Panc1 (cell line): Measurements from ENCODE around the gene TET3. TPM values are rescaled to one million over a fixed set of nuclear protein-coding genes. Genes with fewer than 3 reads are reported as not detected.

Experiments
- ATAC-seq: fragments of 200-7000 bp; cut with Tn5 transposase; 2 replicates; pipeline ENCODE4 v1.9.1; 2020; ENCODE audit warnings: mild to moderate bottlenecking, moderate library complexity
- BruUV-seq: library from RNA; stranded (reverse); fragments of 400-500 nt; replicated peaks from 2 replicates; lab custom pipeline; 2021; lab: Mats Ljungman, UMichigan
- CTCF ChIA-PET: fragments of 300-600 bp; sonication (Branson Sonifier 250); formaldehyde crosslinking; loops from one replicate; lab custom pipeline; 2022; ENCODE audit warnings: antibody characterized with exemption; lab: Charles Lee
- POLR2A ChIA-PET: fragments of 300-600 bp; sonication (Branson Sonifier 250); formaldehyde crosslinking; loops from one replicate; lab custom pipeline; 2022; ENCODE audit warnings: antibody characterized with exemption; lab: Charles Lee
- DNase-seq: peaks from one replicate; pipeline ENCODE4 v3.0.0-alpha.2; 2010; ENCODE audit warnings: low read depth, low spot score
- H3K27ac ChIP-seq: 2 replicates; pipeline ENCODE4 v1.5.1; 2011; ENCODE audit warnings: mild to moderate bottlenecking, low read length, inconsistent platforms
- H3K27me3 ChIP-seq: fragments of 200-500 bp; sonication (Bioruptor generic); 2 replicates; pipeline ENCODE4 v1.6.0; 2014; ENCODE audit warnings: low read length, inconsistent platforms; ENCODE audit not compliant: control insufficient read depth, insufficient read depth
- H3K36me3 ChIP-seq: fragments of 200-500 bp; sonication (Bioruptor generic); 2 replicates; pipeline ENCODE4 v1.5.1; 2014; ENCODE audit warnings: inconsistent platforms, mild to moderate bottlenecking, low read length, moderate library complexity; ENCODE audit not compliant: control insufficient read depth, insufficient read depth
- H3K4me1 ChIP-seq: 2 replicates; pipeline ENCODE4 v1.5.1; 2011; ENCODE audit warnings: inconsistent platforms, mild to moderate bottlenecking, low read length, moderate library complexity; ENCODE audit not compliant: control insufficient read depth, insufficient read depth
- H3K4me3 ChIP-seq, 2 experiments: 2 replicates each; pipeline ENCODE4 v1.5.1; 2011 to 2012; ENCODE audit warnings: low read depth in 2 of 2, low read length in 2 of 2, mild to moderate bottlenecking in 2 of 2, inconsistent platforms in 1 of 2, moderate library complexity in 1 of 2
- H3K9me3 ChIP-seq: fragments of 200-500 bp; sonication (Bioruptor generic); 2 replicates; pipeline ENCODE4 v1.5.1; 2014; ENCODE audit warnings: low read depth, mild to moderate bottlenecking, inconsistent platforms, low read length, moderate library complexity; ENCODE audit not compliant: control insufficient read depth, insufficient read depth
- POLR2AphosphoS5 ChIP-seq: IDR thresholded peaks from 2 replicates; pipeline ENCODE4 v1.6.1; 2012; ENCODE audit warnings: mild to moderate bottlenecking, low read depth, low read length, moderate library complexity
- SIN3A ChIP-seq: IDR thresholded peaks from 2 replicates; pipeline ENCODE4 v1.6.1; 2012; ENCODE audit warnings: low read depth, mild to moderate bottlenecking, low read length, moderate library complexity, borderline replicate concordance; ENCODE audit not compliant: insufficient read depth
- TCF7L2 ChIP-seq: IDR thresholded peaks from 2 replicates; pipeline ENCODE4 v1.6.1; 2011; ENCODE audit warnings: mild to moderate bottlenecking, low read depth, low read length, inconsistent platforms
- in situ Hi-C: cut with HindIII; loops from 2 replicates; pipeline ENCODE4 v1.10.0; 2016; ENCODE audit warnings: low sequenced_read_pairs, low pct_unique_long_range_greater_than_20kb
- intact Hi-C: fragments of 100-400 bp; cut with micrococcal nuclease; formaldehyde crosslinking; loops from one replicate; pipeline ENCODE4 v1.10.0; 2022; ENCODE audit not compliant: unreplicated experiment
- total RNA-seq: library from RNA; stranded (reverse); gene quantifications from one replicate; pipeline ENCODE4 v1.2.1, GENCODE V29; 2021; ENCODE audit not compliant: unreplicated experiment
- TF ChIP-seq, protein P1 (sequence below), 2 experiments: IDR thresholded peaks; 2 replicates each; pipeline ENCODE4 v1.6.1; 2011 to 2012; ENCODE audit warnings: low read depth in 2 of 2, control low read depth in 1 of 2, low read length in 1 of 2, mild to moderate bottlenecking in 1 of 2, moderate library complexity in 1 of 2; ENCODE audit not compliant: insufficient read depth in 1 of 2
- TF ChIP-seq, protein P2 (sequence below): fragments of 450-650 bp; IDR thresholded peaks from 2 replicates; pipeline ENCODE4 v1.5.1; 2017; ENCODE audit warnings: mild to moderate bottlenecking

Gene TET3
- total RNA-seq, 1 experiment from 2014 or later, result 13.1 TPM

DNA sequence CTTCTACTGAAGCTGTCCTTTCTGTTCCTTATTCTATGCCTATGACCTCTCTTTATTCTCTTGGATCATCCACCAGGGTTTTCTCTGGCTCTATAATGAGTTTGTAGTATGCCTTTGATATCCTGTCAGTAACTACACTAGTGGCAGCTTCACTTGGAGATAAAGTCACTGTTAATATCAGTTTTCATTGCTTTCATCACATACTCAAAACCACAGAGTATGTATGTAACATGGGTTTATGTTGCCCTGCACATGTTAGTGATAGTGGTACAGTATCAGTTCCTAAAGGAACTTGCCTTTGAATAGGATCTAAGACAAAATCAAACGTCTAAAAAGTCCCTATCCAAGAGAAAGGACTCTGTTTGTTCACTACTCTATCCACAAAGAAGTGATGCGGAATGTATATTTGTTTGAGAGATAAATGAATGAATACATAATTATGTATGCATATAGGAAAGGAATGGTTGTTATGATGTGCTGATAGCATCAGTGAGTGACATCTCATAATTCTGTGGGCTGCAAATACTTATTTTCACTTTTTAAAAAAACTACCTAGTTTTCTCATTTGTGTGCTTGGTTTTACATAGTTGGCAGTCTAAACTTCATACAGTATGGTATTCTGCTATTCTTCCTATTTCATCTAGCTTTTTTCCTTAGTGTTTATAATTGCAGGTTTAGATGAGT lies 45.1 kb downstream of the TET3 start:
- H3K27ac ChIP-seq, result no peak overlapping the region
- ChIA-PET POLR2A (no interaction called here), CTCF (interaction anchor here (0.5 kb wide), 1 partner anchor 96 kb away, joined by 5 read pairs; no protein-coding TSS in a partner anchor)
- H3K36me3 ChIP-seq, result no peaks in the 10 kb centered on the region
- H3K4me3 ChIP-seq, result no peak overlapping the region
- no peak for ATAC-seq
- in situ Hi-C loops, result no loop called here
- no peaks in the 10 kb centered on the region for H3K4me1 ChIP-seq
- TF ChIP-seq POLR2AphosphoS5, result no peak
- no peak for TF ChIP-seq TCF7L2
- TF ChIP-seq, protein P1, sequence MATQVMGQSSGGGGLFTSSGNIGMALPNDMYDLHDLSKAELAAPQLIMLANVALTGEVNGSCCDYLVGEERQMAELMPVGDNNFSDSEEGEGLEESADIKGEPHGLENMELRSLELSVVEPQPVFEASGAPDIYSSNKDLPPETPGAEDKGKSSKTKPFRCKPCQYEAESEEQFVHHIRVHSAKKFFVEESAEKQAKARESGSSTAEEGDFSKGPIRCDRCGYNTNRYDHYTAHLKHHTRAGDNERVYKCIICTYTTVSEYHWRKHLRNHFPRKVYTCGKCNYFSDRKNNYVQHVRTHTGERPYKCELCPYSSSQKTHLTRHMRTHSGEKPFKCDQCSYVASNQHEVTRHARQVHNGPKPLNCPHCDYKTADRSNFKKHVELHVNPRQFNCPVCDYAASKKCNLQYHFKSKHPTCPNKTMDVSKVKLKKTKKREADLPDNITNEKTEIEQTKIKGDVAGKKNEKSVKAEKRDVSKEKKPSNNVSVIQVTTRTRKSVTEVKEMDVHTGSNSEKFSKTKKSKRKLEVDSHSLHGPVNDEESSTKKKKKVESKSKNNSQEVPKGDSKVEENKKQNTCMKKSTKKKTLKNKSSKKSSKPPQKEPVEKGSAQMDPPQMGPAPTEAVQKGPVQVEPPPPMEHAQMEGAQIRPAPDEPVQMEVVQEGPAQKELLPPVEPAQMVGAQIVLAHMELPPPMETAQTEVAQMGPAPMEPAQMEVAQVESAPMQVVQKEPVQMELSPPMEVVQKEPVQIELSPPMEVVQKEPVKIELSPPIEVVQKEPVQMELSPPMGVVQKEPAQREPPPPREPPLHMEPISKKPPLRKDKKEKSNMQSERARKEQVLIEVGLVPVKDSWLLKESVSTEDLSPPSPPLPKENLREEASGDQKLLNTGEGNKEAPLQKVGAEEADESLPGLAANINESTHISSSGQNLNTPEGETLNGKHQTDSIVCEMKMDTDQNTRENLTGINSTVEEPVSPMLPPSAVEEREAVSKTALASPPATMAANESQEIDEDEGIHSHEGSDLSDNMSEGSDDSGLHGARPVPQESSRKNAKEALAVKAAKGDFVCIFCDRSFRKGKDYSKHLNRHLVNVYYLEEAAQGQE (IDR thresholded peaks at IDR 0.05; ENCODE audit: insufficient read depth in 1 of 2, low read depth in 2 of 2, low read length in 1 of 2), result no peak
- TF ChIP-seq SIN3A, result no peak
- TF ChIP-seq, protein P2, sequence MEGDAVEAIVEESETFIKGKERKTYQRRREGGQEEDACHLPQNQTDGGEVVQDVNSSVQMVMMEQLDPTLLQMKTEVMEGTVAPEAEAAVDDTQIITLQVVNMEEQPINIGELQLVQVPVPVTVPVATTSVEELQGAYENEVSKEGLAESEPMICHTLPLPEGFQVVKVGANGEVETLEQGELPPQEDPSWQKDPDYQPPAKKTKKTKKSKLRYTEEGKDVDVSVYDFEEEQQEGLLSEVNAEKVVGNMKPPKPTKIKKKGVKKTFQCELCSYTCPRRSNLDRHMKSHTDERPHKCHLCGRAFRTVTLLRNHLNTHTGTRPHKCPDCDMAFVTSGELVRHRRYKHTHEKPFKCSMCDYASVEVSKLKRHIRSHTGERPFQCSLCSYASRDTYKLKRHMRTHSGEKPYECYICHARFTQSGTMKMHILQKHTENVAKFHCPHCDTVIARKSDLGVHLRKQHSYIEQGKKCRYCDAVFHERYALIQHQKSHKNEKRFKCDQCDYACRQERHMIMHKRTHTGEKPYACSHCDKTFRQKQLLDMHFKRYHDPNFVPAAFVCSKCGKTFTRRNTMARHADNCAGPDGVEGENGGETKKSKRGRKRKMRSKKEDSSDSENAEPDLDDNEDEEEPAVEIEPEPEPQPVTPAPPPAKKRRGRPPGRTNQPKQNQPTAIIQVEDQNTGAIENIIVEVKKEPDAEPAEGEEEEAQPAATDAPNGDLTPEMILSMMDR, result no peak
- no peaks in the 10 kb centered on the region for H3K9me3 ChIP-seq
- no peak for DNase-seq
- no peaks in the 10 kb centered on the region for H3K27me3 ChIP-seq
- BruUV-seq, result no TSS peak
- intact Hi-C loops, result no loop called here

DNA sequence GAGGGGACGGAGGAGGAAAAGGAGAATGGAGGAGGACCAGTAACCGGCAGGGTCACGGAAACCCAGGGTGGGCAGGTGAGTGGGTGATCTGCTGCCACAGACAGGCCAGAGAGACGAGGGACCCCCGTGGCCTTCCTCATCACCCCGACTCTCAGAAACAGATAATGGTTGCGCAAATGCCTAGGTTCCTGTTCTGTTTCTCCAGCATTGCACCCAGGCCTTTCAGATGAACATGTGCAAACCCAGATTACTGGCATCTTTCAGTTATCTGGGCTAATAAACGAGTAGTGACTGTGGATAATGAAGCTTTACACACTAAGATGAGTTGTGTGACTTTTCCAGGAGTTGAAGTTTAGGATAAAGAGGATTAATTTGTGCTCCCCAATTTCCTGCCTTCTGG lies 46.5 kb downstream of the TET3 start:
- intact Hi-C loops (no loop called here), in situ Hi-C loops (no loop called here)
- DNase-seq (no peak), ATAC-seq (no peak)
- Histone ChIP-seq H3K27me3 (no peaks in the 10 kb centered on the region), H3K27ac (no peak overlapping the region), H3K9me3 (no peaks in the 10 kb centered on the region), H3K4me1 (no peaks in the 10 kb centered on the region), H3K4me3 (no peak overlapping the region), H3K36me3 (no peaks in the 10 kb centered on the region)
- TF ChIP-seq TCF7L2, result no peak
- TF ChIP-seq SIN3A, result no peak
- TF ChIP-seq, protein P2, result no peak
- TF ChIP-seq, protein P1 (IDR thresholded peaks at IDR 0.05; ENCODE audit: insufficient read depth in 1 of 2, low read depth in 2 of 2, low read length in 1 of 2), result no peak
- no peak for TF ChIP-seq POLR2AphosphoS5
- POLR2A ChIA-PET, result no interaction called here
- CTCF ChIA-PET, result no interaction called here
- no TSS peak for BruUV-seq
